MM.1S (cell line): Measurements from ENCODE around the gene TOB1.

ENCODE experiments used
- CTCF ChIP-seq: fragments of 300-600 bp; sonication (generic); IDR thresholded peaks from 2 replicates; pipeline ENCODE4 v1.5.1; 2016; ENCODE audit warnings: antibody characterized with exemption, low read length, mixed read lengths
- EZH2 ChIP-seq: fragments of 300-600 bp; sonication (generic); optimal IDR thresholded peaks from 2 replicates; pipeline ENCODE3; 2017; ENCODE audit warnings: low read depth, mild to moderate bottlenecking, antibody characterized with exemption, low read length, mixed read lengths
- EZH2phosphoT487 ChIP-seq: fragments of 300-600 bp; sonication (generic); IDR thresholded peaks from 2 replicates; pipeline ENCODE4 v1.6.1; 2018; ENCODE audit warnings: antibody characterized with exemption, low read length

- TF ChIP-seq CTCF (no peak), EZH2phosphoT487 (no peak), EZH2 (no peak)
Observed at GRCh38 chr17:50899005-50899460, 32.9 kb upstream of the TOB1 start.
